ENCODE data around the gene SH3RF1. TPM values are rescaled to one million over a fixed set of nuclear protein-coding genes. Genes with fewer than 3 reads are reported as not detected.

Gene SH3RF1
- total RNA-seq, 3 donors from 2014 or later (not counting 1 experiment from before 2014, with no cell fraction given), result 0.54 to 2.4 (median 1.6) TPM

GRCh38 chr4:169099771-169100180 is 171.0 kb downstream of the SH3RF1 start:
- ATAC-seq (no peak), DNase-seq (no peak)
- Mint-ChIP-seq H3K36me3 (no peaks in the 10 kb centered on the region), H3K4me1 (peaks cover 5% of the 10 kb centered on the region in 2 donors), H3K27ac (no peak overlapping the region), H3K4me3 (no peak overlapping the region), H3K27me3 (ENCODE audit: low read depth in 2 of 2) (peaks cover 0 to 7% of the 10 kb centered on the region in 2 donors), H3K9me3 (no peaks in the 10 kb centered on the region)
- Histone ChIP-seq H3K9me3 (ENCODE audit: control insufficient read depth, insufficient read depth, low read length) (no peaks in the 10 kb centered on the region), H3K27me3 (ENCODE audit: control insufficient read depth, insufficient read depth, low read length) (no peaks in the 10 kb centered on the region), H3K4me3 (ENCODE audit: low read length) (no peak overlapping the region), H3K4me1 (ENCODE audit: control insufficient read depth, insufficient read depth, low read length) (peaks cover 2% of the 10 kb centered on the region), H3K36me3 (ENCODE audit: control insufficient read depth, insufficient read depth, low read length) (no peaks in the 10 kb centered on the region), H3K27ac (ENCODE audit: low read length) (no peak overlapping the region)
- WGBS (ENCODE audit: insufficient coverage), result 78% methylated on average over 3 of the region's 3 CpGs
- no peak for TF ChIP-seq CTCF (IDR thresholded peaks at IDR 0.05)
- intact Hi-C loops (cut with micrococcal nuclease), result no loop called here

- no peak for DNase-seq
- H3K36me3 ChIP-seq (ENCODE audit: control insufficient read depth, insufficient read depth, low read length), result no peaks in the 10 kb centered on the region
- TF ChIP-seq CTCF (IDR thresholded peaks at IDR 0.05), result no peak
- intact Hi-C loops (cut with micrococcal nuclease), result no loop called here
- H3K27ac ChIP-seq (ENCODE audit: low read length), result no peak overlapping the region
- no peak for ATAC-seq
- no peak overlapping the region for H3K4me3 Mint-ChIP-seq
- H3K27me3 ChIP-seq (ENCODE audit: control insufficient read depth, insufficient read depth, low read length), result no peaks in the 10 kb centered on the region
- no peak overlapping the region for H3K4me3 ChIP-seq (ENCODE audit: low read length)
- no peaks in the 10 kb centered on the region for H3K9me3 ChIP-seq (ENCODE audit: control insufficient read depth, insufficient read depth, low read length)
- peaks cover 5% of the 10 kb centered on the region in 2 donors for H3K4me1 Mint-ChIP-seq
- no peaks in the 10 kb centered on the region for H3K9me3 Mint-ChIP-seq
- H3K27ac Mint-ChIP-seq, result no peak overlapping the region
- H3K36me3 Mint-ChIP-seq, result no peaks in the 10 kb centered on the region
- WGBS (ENCODE audit: insufficient coverage), result 71% methylated on average over 4 of the region's 4 CpGs
- peaks cover 2% of the 10 kb centered on the region for H3K4me1 ChIP-seq (ENCODE audit: control insufficient read depth, insufficient read depth, low read length)
- H3K27me3 Mint-ChIP-seq (ENCODE audit: low read depth in 2 of 2), result peaks cover 0 to 7% of the 10 kb centered on the region in 2 donors
Observed at GRCh38 chr4:169098969-169099690, 171.6 kb downstream of the SH3RF1 start.

- Mint-ChIP-seq H3K27ac (no peak overlapping the region), H3K4me1 (peaks cover 5% of the 10 kb centered on the region in 2 donors), H3K36me3 (no peaks in the 10 kb centered on the region), H3K9me3 (no peaks in the 10 kb centered on the region), H3K4me3 (no peak overlapping the region), H3K27me3 (ENCODE audit: low read depth in 2 of 2) (peaks cover 0 to 7% of the 10 kb centered on the region in 2 donors)
- Histone ChIP-seq H3K27me3 (ENCODE audit: control insufficient read depth, insufficient read depth, low read length) (no peaks in the 10 kb centered on the region), H3K27ac (ENCODE audit: low read length) (no peak overlapping the region), H3K9me3 (ENCODE audit: control insufficient read depth, insufficient read depth, low read length) (no peaks in the 10 kb centered on the region), H3K4me3 (ENCODE audit: low read length) (no peak overlapping the region), H3K4me1 (ENCODE audit: control insufficient read depth, insufficient read depth, low read length) (peaks cover 2% of the 10 kb centered on the region), H3K36me3 (ENCODE audit: control insufficient read depth, insufficient read depth, low read length) (no peaks in the 10 kb centered on the region)
- WGBS (ENCODE audit: insufficient coverage), result 62% methylated on average over 2 of the region's 2 CpGs
- no peak for TF ChIP-seq CTCF (IDR thresholded peaks at IDR 0.05)
- DNase-seq, result no peak
- intact Hi-C loops (cut with micrococcal nuclease), result no loop called here
- ATAC-seq, result no peak
Observed at GRCh38 chr4:169098532-169098931, 172.2 kb downstream of the SH3RF1 start.

GRCh38 chr4:169098054-169098497 is 172.7 kb downstream of the SH3RF1 start:
- Histone ChIP-seq H3K9me3 (ENCODE audit: control insufficient read depth, insufficient read depth, low read length) (no peaks in the 10 kb centered on the region), H3K4me3 (ENCODE audit: low read length) (no peak overlapping the region), H3K36me3 (ENCODE audit: control insufficient read depth, insufficient read depth, low read length) (no peaks in the 10 kb centered on the region), H3K4me1 (ENCODE audit: control insufficient read depth, insufficient read depth, low read length) (peaks cover 2% of the 10 kb centered on the region), H3K27ac (ENCODE audit: low read length) (no peak overlapping the region), H3K27me3 (ENCODE audit: control insufficient read depth, insufficient read depth, low read length) (no peaks in the 10 kb centered on the region)
- peaks cover 5% of the 10 kb centered on the region in 2 donors for H3K4me1 Mint-ChIP-seq
- H3K27ac Mint-ChIP-seq, result no peak overlapping the region
- TF ChIP-seq CTCF (IDR thresholded peaks at IDR 0.05), result no peak
- H3K36me3 Mint-ChIP-seq, result no peaks in the 10 kb centered on the region
- intact Hi-C loops (cut with micrococcal nuclease), result no loop called here
- ATAC-seq, result no peak
- H3K9me3 Mint-ChIP-seq, result no peaks in the 10 kb centered on the region
- no peak for DNase-seq
- H3K4me3 Mint-ChIP-seq, result no peak overlapping the region
- H3K27me3 Mint-ChIP-seq (ENCODE audit: low read depth in 2 of 2), result peaks cover 0 to 7% of the 10 kb centered on the region in 2 donors
- 67% methylated on average over 1 of the region's 2 CpGs for WGBS (ENCODE audit: insufficient coverage)
